Uterus (tissue), 4 donors: ENCODE results near the gene CALY. TPM values are rescaled to one million over a fixed set of nuclear protein-coding genes. Genes with fewer than 3 reads are reported as not detected.

Source experiments
- DNase-seq, 2 donors: peaks; one replicate each; pipeline ENCODE4 v3.0.0-alpha.2; 2019 to 2020
- H3K27ac ChIP-seq, 2 donors: fragments of 200-600 bp; sonication (generic); 1 replicate in 1 of 2; 2 replicates in 1 of 2; pipeline ENCODE4 v1.5.1; 2016 to 2018
- H3K27me3 ChIP-seq, 2 donors: fragments of 200-600 bp; sonication (generic); one replicate each; pipeline ENCODE4 v1.5.1; 2018 to 2019; ENCODE audit warnings: control low read depth in 1 of 2
- H3K36me3 ChIP-seq, 2 donors: fragments of 200-600 bp; sonication (generic); one replicate each; pipeline ENCODE4 v1.5.1; 2019; ENCODE audit warnings: control low read depth in 1 of 2
- H3K4me1 ChIP-seq, 2 donors: fragments of 200-600 bp; sonication (generic); one replicate each; pipeline ENCODE4 v1.5.1; 2018 to 2019; ENCODE audit warnings: control low read depth in 1 of 2
- H3K4me3 ChIP-seq, 2 donors: fragments of 200-600 bp; sonication (generic); 1 replicate in 1 of 2; 2 replicates in 1 of 2; pipeline ENCODE4 v1.5.1; 2018 to 2019; ENCODE audit warnings: mild to moderate bottlenecking in 1 of 2
- H3K9me3 ChIP-seq, 2 donors: fragments of 200-600 bp; sonication (generic); one replicate each; pipeline ENCODE4 v1.5.1; 2019; ENCODE audit warnings: control low read depth in 1 of 2
- POLR2A ChIP-seq, 2 donors: fragments of 450-650 bp; IDR thresholded peaks; one replicate each; pipeline ENCODE4 v1.6.1; 2016; ENCODE audit warnings: antibody characterized with exemption in 2 of 2, mild to moderate bottlenecking in 1 of 2, moderate library complexity in 1 of 2
- intact Hi-C: fragments of 100-400 bp; cut with DNase I; formaldehyde crosslinking; loops from one replicate; pipeline ENCODE4 v1.15.1; 2023; ENCODE audit warnings: low total_unique reads
- total RNA-seq, 4 donors: library from RNA; depleted of rRNA in 3 of 4; stranded (reverse); fragments of >200 nt in 3 of 4; gene quantifications; one replicate each; pipeline versions ENCODE4 v1.1.0 to v1.2.4, GENCODE V29; 2014 to 2023
- TF ChIP-seq, protein P1 (sequence below), 4 experiments: fragments of 200-600 bp in 2 of 4; fragments of 450-650 bp in 2 of 4; sonication (generic) in 2 of 4; IDR thresholded peaks; one replicate each; pipeline ENCODE4 v1.5.1; 2016 to 2019; ENCODE audit warnings: antibody characterized with exemption in 4 of 4, mild to moderate bottlenecking in 2 of 4, moderate library complexity in 1 of 4
- donor health status: DM: yes; HTN: yes; CAD: no.

The CALY gene
- total RNA-seq, 4 donors from 2014 or later = 0.69 TPM; not detected in 3

DNA sequence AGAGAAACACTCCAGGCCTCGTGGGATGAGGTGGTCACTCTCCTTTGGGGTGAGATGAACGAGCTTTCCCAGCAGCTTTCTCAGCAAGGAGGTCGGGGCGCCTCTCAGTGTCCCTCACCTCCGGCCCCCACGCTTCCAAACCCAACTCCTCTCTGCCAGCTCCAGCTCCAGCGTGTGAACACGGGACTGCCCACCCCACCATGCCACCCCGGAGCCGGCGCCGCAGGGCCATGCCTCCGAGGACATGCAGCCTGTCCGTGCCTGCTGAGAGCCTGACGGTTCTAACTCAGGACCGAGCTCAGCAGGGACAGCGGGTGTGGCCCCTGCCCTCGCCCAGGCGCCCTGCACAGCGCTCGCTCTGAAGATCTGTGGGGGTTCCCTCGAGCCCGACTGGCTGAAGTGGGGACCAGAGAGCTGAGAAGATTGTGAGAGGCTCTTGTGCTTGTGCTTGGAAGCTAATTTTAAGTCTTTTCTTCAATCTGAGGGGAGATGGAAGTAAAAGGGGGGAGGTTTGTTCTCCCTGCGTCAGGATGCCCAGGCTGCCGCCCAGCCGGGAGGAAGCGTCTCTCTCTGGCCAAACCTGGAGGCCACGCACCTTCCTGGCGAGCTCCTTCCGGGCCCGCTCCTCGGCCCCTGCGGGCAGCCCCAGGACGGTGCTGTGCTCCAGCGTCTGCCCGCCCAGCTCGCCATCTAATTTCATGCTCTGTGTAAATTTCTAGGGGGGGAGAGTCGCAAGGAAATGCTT, 54.9 kb downstream of the CALY start:
- Histone ChIP-seq H3K9me3 (no peaks in the 10 kb centered on the region), H3K36me3 (no peaks in the 10 kb centered on the region), H3K27ac (no peak overlapping the region), H3K4me3 (no peak overlapping the region), H3K27me3 (no peaks in the 10 kb centered on the region), H3K4me1 (peaks cover 0 to 3% of the 10 kb centered on the region in 2 donors)
- TF ChIP-seq POLR2A (IDR thresholded peaks at IDR 0.05) = no peak
- TF ChIP-seq, protein P1, sequence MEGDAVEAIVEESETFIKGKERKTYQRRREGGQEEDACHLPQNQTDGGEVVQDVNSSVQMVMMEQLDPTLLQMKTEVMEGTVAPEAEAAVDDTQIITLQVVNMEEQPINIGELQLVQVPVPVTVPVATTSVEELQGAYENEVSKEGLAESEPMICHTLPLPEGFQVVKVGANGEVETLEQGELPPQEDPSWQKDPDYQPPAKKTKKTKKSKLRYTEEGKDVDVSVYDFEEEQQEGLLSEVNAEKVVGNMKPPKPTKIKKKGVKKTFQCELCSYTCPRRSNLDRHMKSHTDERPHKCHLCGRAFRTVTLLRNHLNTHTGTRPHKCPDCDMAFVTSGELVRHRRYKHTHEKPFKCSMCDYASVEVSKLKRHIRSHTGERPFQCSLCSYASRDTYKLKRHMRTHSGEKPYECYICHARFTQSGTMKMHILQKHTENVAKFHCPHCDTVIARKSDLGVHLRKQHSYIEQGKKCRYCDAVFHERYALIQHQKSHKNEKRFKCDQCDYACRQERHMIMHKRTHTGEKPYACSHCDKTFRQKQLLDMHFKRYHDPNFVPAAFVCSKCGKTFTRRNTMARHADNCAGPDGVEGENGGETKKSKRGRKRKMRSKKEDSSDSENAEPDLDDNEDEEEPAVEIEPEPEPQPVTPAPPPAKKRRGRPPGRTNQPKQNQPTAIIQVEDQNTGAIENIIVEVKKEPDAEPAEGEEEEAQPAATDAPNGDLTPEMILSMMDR (IDR thresholded peaks at IDR 0.05) = no peak
- intact Hi-C loops = no loop called here
- no peak for DNase-seq

DNA sequence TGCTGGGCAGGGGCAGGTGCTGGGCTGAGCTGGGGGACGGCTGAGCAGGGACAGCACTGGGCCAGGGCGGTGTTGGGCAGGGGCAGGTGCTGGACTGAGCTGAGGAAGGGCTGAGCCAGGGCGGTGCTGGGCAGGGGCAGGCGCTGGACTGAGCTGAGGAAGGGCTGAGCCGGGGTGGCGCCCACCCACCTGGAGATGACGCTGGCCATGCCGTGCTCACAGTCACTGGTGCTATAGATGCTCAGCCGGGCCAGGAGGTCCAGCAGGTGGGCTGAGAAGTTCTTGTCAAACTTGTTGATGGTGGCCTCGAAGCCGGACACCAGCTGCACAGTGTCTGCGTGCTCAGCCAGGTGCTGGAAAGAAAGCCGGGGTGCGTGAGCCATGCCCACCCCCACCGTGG, 55.6 kb downstream of the CALY start:
- Histone ChIP-seq H3K27me3 (no peaks in the 10 kb centered on the region), H3K27ac (no peak overlapping the region), H3K4me1 (peaks cover 0 to 7% of the 10 kb centered on the region in 2 donors), H3K9me3 (no peaks in the 10 kb centered on the region), H3K36me3 (no peaks in the 10 kb centered on the region), H3K4me3 (no peak overlapping the region)
- intact Hi-C loops = no loop called here
- TF ChIP-seq POLR2A (IDR thresholded peaks at IDR 0.05) = no peak
- TF ChIP-seq, protein P1 (IDR thresholded peaks at IDR 0.05) = no peak
- DNase-seq = no peak

DNA sequence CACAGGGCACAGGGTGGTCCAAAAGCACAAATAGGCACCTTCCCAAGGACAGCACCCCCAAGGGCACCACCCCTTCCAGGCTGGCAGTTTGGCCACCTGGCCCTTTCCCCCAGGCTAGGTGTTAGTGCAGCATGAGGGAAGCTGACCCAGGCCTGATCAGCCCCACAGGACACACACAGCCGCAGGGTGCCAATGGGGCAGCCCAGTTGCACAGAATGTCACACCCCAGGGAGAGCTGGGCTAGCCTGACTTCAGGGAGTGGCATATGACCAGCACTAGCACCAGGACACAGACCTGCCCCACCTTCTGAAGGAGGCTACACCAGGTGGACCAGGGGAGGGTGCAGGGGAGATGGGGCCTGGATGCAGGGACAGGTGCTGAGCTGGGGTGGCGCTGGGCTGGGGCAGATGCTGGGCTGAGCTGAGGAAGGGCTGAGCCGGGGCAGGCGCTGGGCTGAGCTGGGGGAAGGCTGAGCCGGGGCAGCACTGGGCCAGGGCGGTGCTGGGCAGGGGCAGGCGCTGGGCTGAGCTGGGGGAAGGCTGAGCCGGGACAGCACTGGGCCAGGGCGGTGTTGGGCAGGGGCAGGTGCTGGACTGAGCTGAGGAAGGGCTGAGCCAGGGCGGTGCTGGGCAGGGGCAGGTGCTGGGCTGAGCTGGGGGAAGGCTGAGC, 56.2 kb downstream of the CALY start:
- Histone ChIP-seq H3K27ac (no peak overlapping the region), H3K36me3 (no peaks in the 10 kb centered on the region), H3K4me1 (peaks cover 0 to 7% of the 10 kb centered on the region in 2 donors)

DNA sequence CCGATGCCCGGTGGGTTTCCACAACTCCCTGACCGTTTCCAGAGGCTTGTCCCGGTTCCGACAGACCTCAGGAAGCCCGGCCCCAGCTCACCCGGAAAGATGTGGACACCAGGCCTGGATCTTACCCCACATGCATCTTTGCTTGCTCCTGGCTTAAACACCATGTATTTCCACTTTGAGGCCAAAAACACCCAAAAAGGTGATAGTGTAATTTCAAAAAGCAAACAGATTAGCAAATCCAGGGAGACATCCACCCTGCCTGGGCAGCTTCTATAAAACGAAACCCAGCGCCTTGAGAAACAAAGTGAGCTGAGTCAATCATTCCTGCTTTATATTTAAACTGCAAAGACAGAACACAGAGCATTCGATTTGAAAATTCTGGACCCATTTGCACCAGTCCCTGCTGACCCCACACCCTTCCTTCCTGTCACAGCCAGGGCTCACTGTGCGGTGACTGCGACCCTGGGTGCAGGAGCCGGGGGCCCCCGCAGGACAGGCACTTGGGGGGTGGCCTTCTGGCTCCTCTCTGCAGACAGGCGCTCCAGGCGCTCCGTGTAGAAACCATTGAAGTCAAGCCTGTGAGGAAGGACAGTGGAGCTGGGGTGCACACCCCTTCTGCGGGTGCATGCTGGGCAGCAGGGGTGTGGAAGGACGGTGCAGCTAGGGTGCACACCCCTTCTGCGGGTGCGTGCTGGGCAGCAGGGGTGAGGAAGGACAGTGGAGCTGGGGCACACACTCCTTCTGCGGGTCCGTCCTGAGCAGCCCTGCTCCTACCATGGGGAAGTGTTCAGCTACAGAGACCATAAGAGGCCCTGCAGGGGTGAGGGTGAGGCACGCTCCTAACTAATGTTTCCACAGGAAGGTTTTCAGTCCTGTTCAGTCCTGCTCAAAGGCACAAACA, 57.1 kb downstream of the CALY start:
- DNase-seq = no peak
- TF ChIP-seq, protein P1 (IDR thresholded peaks at IDR 0.05) = no peak
- TF ChIP-seq POLR2A (IDR thresholded peaks at IDR 0.05) = no peak
- H3K4me3 ChIP-seq = no peak overlapping the region
- intact Hi-C loops = no loop called here
- no peaks in the 10 kb centered on the region for H3K27me3 ChIP-seq
- H3K36me3 ChIP-seq = no peaks in the 10 kb centered on the region
- H3K9me3 ChIP-seq = no peaks in the 10 kb centered on the region
- H3K27ac ChIP-seq = no peak overlapping the region
- peaks cover 0 to 7% of the 10 kb centered on the region in 2 donors for H3K4me1 ChIP-seq

More for the DNA sequence above, 56.2 kb downstream of the CALY start:
- intact Hi-C loops = no loop called here
- Histone ChIP-seq H3K9me3 (no peaks in the 10 kb centered on the region), H3K4me3 (no peak overlapping the region), H3K27me3 (no peaks in the 10 kb centered on the region)
- TF ChIP-seq, protein P1 (IDR thresholded peaks at IDR 0.05) = no peak
- TF ChIP-seq POLR2A (IDR thresholded peaks at IDR 0.05) = no peak
- DNase-seq = no peak
